ENCODE results near the gene MAGI3.

The MAGI3 gene

GRCh38 chr1:113608399-113608798 lies 218.1 kb downstream of the MAGI3 start:
- Histone ChIP-seq H3K4me3 (ENCODE audit: low read depth, low read length) (no peak overlapping the region), H3K9me3 (ENCODE audit: control insufficient read depth, insufficient read depth, low read length) (no peaks in the 10 kb centered on the region), H3K27me3 (ENCODE audit: control insufficient read depth, insufficient read depth, low read length) (no peaks in the 10 kb centered on the region), H3K36me3 (ENCODE audit: control insufficient read depth, insufficient read depth, low read length) (no peaks in the 10 kb centered on the region), H3K9ac (ENCODE audit: low read depth, low read length) (no peak overlapping the region), H3K4me1 (ENCODE audit: control insufficient read depth, insufficient read depth, low read length) (no peaks in the 10 kb centered on the region)

- no peaks in the 10 kb centered on the region for H3K9me3 ChIP-seq (ENCODE audit: control insufficient read depth, insufficient read depth, low read length)
- H3K9ac ChIP-seq (ENCODE audit: low read depth, low read length): no peak overlapping the region
- no peaks in the 10 kb centered on the region for H3K36me3 ChIP-seq (ENCODE audit: control insufficient read depth, insufficient read depth, low read length)
- no peaks in the 10 kb centered on the region for H3K27me3 ChIP-seq (ENCODE audit: control insufficient read depth, insufficient read depth, low read length)
- H3K4me3 ChIP-seq (ENCODE audit: low read depth, low read length): no peak overlapping the region
- H3K4me1 ChIP-seq (ENCODE audit: control insufficient read depth, insufficient read depth, low read length): peaks cover 1% of the 10 kb centered on the region
Measured at GRCh38 chr1:113610372-113610771, 220.1 kb downstream of the MAGI3 start.

GRCh38 chr1:113615425-113615824 lies 225.1 kb downstream of the MAGI3 start:
- Histone ChIP-seq H3K4me1 (ENCODE audit: control insufficient read depth, insufficient read depth, low read length) (peaks cover 7% of the 10 kb centered on the region), H3K9ac (ENCODE audit: low read depth, low read length) (no peak overlapping the region), H3K27me3 (ENCODE audit: control insufficient read depth, insufficient read depth, low read length) (no peaks in the 10 kb centered on the region), H3K4me3 (ENCODE audit: low read depth, low read length) (no peak overlapping the region), H3K9me3 (ENCODE audit: control insufficient read depth, insufficient read depth, low read length) (no peaks in the 10 kb centered on the region), H3K36me3 (ENCODE audit: control insufficient read depth, insufficient read depth, low read length) (no peaks in the 10 kb centered on the region)

- Histone ChIP-seq H3K9me3 (ENCODE audit: control insufficient read depth, insufficient read depth, low read length) (no peaks in the 10 kb centered on the region), H3K4me1 (ENCODE audit: control insufficient read depth, insufficient read depth, low read length) (peaks cover 7% of the 10 kb centered on the region), H3K9ac (ENCODE audit: low read depth, low read length) (no peak overlapping the region), H3K27me3 (ENCODE audit: control insufficient read depth, insufficient read depth, low read length) (no peaks in the 10 kb centered on the region), H3K36me3 (ENCODE audit: control insufficient read depth, insufficient read depth, low read length) (no peaks in the 10 kb centered on the region), H3K4me3 (ENCODE audit: low read depth, low read length) (no peak overlapping the region)
Measured at GRCh38 chr1:113616156-113616555, 225.8 kb downstream of the MAGI3 start.

- H3K4me1 ChIP-seq (ENCODE audit: control insufficient read depth, insufficient read depth, low read length): peaks cover 7% of the 10 kb centered on the region
- H3K27me3 ChIP-seq (ENCODE audit: control insufficient read depth, insufficient read depth, low read length): no peaks in the 10 kb centered on the region
- H3K9me3 ChIP-seq (ENCODE audit: control insufficient read depth, insufficient read depth, low read length): no peaks in the 10 kb centered on the region
- H3K9ac ChIP-seq (ENCODE audit: low read depth, low read length): no peak overlapping the region
- no peak overlapping the region for H3K4me3 ChIP-seq (ENCODE audit: low read depth, low read length)
- H3K36me3 ChIP-seq (ENCODE audit: control insufficient read depth, insufficient read depth, low read length): no peaks in the 10 kb centered on the region
Measured at GRCh38 chr1:113617438-113618141, 227.3 kb downstream of the MAGI3 start.

- Histone ChIP-seq H3K27me3 (ENCODE audit: control insufficient read depth, insufficient read depth, low read length) (no peaks in the 10 kb centered on the region), H3K9ac (ENCODE audit: low read depth, low read length) (no peak overlapping the region), H3K36me3 (ENCODE audit: control insufficient read depth, insufficient read depth, low read length) (no peaks in the 10 kb centered on the region), H3K9me3 (ENCODE audit: control insufficient read depth, insufficient read depth, low read length) (no peaks in the 10 kb centered on the region), H3K4me3 (ENCODE audit: low read depth, low read length) (no peak overlapping the region), H3K4me1 (ENCODE audit: control insufficient read depth, insufficient read depth, low read length) (peaks cover 6% of the 10 kb centered on the region)
Measured at GRCh38 chr1:113628997-113629396, 238.7 kb downstream of the MAGI3 start.

- Histone ChIP-seq H3K4me1 (ENCODE audit: control insufficient read depth, insufficient read depth, low read length) (peaks cover 6% of the 10 kb centered on the region), H3K9me3 (ENCODE audit: control insufficient read depth, insufficient read depth, low read length) (no peaks in the 10 kb centered on the region), H3K9ac (ENCODE audit: low read depth, low read length) (no peak overlapping the region), H3K36me3 (ENCODE audit: control insufficient read depth, insufficient read depth, low read length) (no peaks in the 10 kb centered on the region), H3K27me3 (ENCODE audit: control insufficient read depth, insufficient read depth, low read length) (no peaks in the 10 kb centered on the region), H3K4me3 (ENCODE audit: low read depth, low read length) (no peak overlapping the region)
Measured at GRCh38 chr1:113630340-113631327, 240.3 kb downstream of the MAGI3 start.

GRCh38 chr1:113641396-113641795 lies 251.1 kb downstream of the MAGI3 start:
- no peaks in the 10 kb centered on the region for H3K4me1 ChIP-seq (ENCODE audit: control insufficient read depth, insufficient read depth, low read length)
- no peaks in the 10 kb centered on the region for H3K27me3 ChIP-seq (ENCODE audit: control insufficient read depth, insufficient read depth, low read length)
- no peak overlapping the region for H3K9ac ChIP-seq (ENCODE audit: low read depth, low read length)
- H3K4me3 ChIP-seq (ENCODE audit: low read depth, low read length): no peak overlapping the region
- H3K9me3 ChIP-seq (ENCODE audit: control insufficient read depth, insufficient read depth, low read length): peaks cover 3% of the 10 kb centered on the region
- no peaks in the 10 kb centered on the region for H3K36me3 ChIP-seq (ENCODE audit: control insufficient read depth, insufficient read depth, low read length)

- Histone ChIP-seq H3K9me3 (ENCODE audit: control insufficient read depth, insufficient read depth, low read length) (no peaks in the 10 kb centered on the region), H3K4me1 (ENCODE audit: control insufficient read depth, insufficient read depth, low read length) (no peaks in the 10 kb centered on the region), H3K4me3 (ENCODE audit: low read depth, low read length) (no peak overlapping the region), H3K36me3 (ENCODE audit: control insufficient read depth, insufficient read depth, low read length) (no peaks in the 10 kb centered on the region), H3K9ac (ENCODE audit: low read depth, low read length) (no peak overlapping the region), H3K27me3 (ENCODE audit: control insufficient read depth, insufficient read depth, low read length) (no peaks in the 10 kb centered on the region)
Measured at GRCh38 chr1:113647164-113647563, 256.8 kb downstream of the MAGI3 start.

GRCh38 chr1:113648478-113648877 lies 258.2 kb downstream of the MAGI3 start:
- H3K27me3 ChIP-seq (ENCODE audit: control insufficient read depth, insufficient read depth, low read length): no peaks in the 10 kb centered on the region
- H3K9ac ChIP-seq (ENCODE audit: low read depth, low read length): no peak overlapping the region
- no peak overlapping the region for H3K4me3 ChIP-seq (ENCODE audit: low read depth, low read length)
- H3K9me3 ChIP-seq (ENCODE audit: control insufficient read depth, insufficient read depth, low read length): no peaks in the 10 kb centered on the region
- no peaks in the 10 kb centered on the region for H3K4me1 ChIP-seq (ENCODE audit: control insufficient read depth, insufficient read depth, low read length)
- H3K36me3 ChIP-seq (ENCODE audit: control insufficient read depth, insufficient read depth, low read length): no peaks in the 10 kb centered on the region

- no peaks in the 10 kb centered on the region for H3K27me3 ChIP-seq (ENCODE audit: control insufficient read depth, insufficient read depth, low read length)
- H3K36me3 ChIP-seq (ENCODE audit: control insufficient read depth, insufficient read depth, low read length): no peaks in the 10 kb centered on the region
- H3K4me1 ChIP-seq (ENCODE audit: control insufficient read depth, insufficient read depth, low read length): no peaks in the 10 kb centered on the region
- no peak overlapping the region for H3K9ac ChIP-seq (ENCODE audit: low read depth, low read length)
- H3K9me3 ChIP-seq (ENCODE audit: control insufficient read depth, insufficient read depth, low read length): no peaks in the 10 kb centered on the region
- no peak overlapping the region for H3K4me3 ChIP-seq (ENCODE audit: low read depth, low read length)
Measured at GRCh38 chr1:113652771-113653170, 262.5 kb downstream of the MAGI3 start.

GRCh38 chr1:113653741-113654140 lies 263.4 kb downstream of the MAGI3 start:
- Histone ChIP-seq H3K36me3 (ENCODE audit: control insufficient read depth, insufficient read depth, low read length) (no peaks in the 10 kb centered on the region), H3K4me3 (ENCODE audit: low read depth, low read length) (no peak overlapping the region), H3K4me1 (ENCODE audit: control insufficient read depth, insufficient read depth, low read length) (no peaks in the 10 kb centered on the region), H3K9ac (ENCODE audit: low read depth, low read length) (no peak overlapping the region), H3K27me3 (ENCODE audit: control insufficient read depth, insufficient read depth, low read length) (no peaks in the 10 kb centered on the region), H3K9me3 (ENCODE audit: control insufficient read depth, insufficient read depth, low read length) (no peaks in the 10 kb centered on the region)

Data from iPS-15b (cell line).